Neural cell (in vitro differentiated cells): Measurements from ENCODE around the gene HDGFL2. TPM values are rescaled to one million over a fixed set of nuclear protein-coding genes. Genes with fewer than 3 reads are reported as not detected.

Source experiments
- H2AFZ ChIP-seq: fragments of 200-600, 300-800 bp; sonication (generic), shearing (Covaris generic); 2 replicates; pipeline ENCODE4 v1.6.0; 2014; ENCODE audit warnings: low read depth, mild to moderate bottlenecking, antibody characterized with exemption, low read length, moderate library complexity
- H3F3A ChIP-seq: fragments of 200-600 bp; shearing (Covaris generic); 2 replicates; pipeline ENCODE4 v1.6.1; 2016; ENCODE audit warnings: mild to moderate bottlenecking, moderate library complexity, mixed read lengths, antibody characterized with exemption, low read length; ENCODE audit not compliant: insufficient read depth, poor library complexity, severe bottlenecking
- H3K27ac ChIP-seq: fragments of 200-600, 300-800 bp; sonication (generic), shearing (Covaris generic); 2 replicates; pipeline ENCODE4 v1.5.1; 2014; ENCODE audit warnings: mild to moderate bottlenecking, low read length, moderate library complexity
- H3K27me3 ChIP-seq: fragments of 300-800, 200-600 bp; sonication (generic), shearing (Covaris generic); 2 replicates; pipeline ENCODE4 v1.6.0; 2014; ENCODE audit warnings: mild to moderate bottlenecking, low read depth, low read length, moderate library complexity; ENCODE audit not compliant: insufficient read depth
- H3K36me3 ChIP-seq: fragments of 300-800, 200-600 bp; sonication (generic), shearing (Covaris generic); 2 replicates; pipeline ENCODE4 v1.5.1; 2014; ENCODE audit warnings: mild to moderate bottlenecking, antibody characterized with exemption, low read length, moderate library complexity; ENCODE audit not compliant: insufficient read depth
- H3K4me2 ChIP-seq: fragments of 300-800, 200-600 bp; sonication (generic), shearing (Covaris generic); 2 replicates; pipeline ENCODE4 v1.6.0; 2014; ENCODE audit warnings: mild to moderate bottlenecking, low read length
- H3K4me3 ChIP-seq: fragments of 300-800, 200-600 bp; sonication (generic), shearing (Covaris generic); 2 replicates; pipeline ENCODE4 v1.5.1; 2014; ENCODE audit warnings: mild to moderate bottlenecking, low read length, moderate library complexity
- H3K79me2 ChIP-seq: fragments of 200-600 bp; shearing (Covaris generic); replicated peaks from 2 replicates; pipeline ENCODE4 v1.6.0; 2014; ENCODE audit warnings: mild to moderate bottlenecking, low read length, moderate library complexity; ENCODE audit not compliant: insufficient read depth
- H3K9ac ChIP-seq: fragments of 300-800, 200-600 bp; sonication (generic), shearing (Covaris generic); 2 replicates; pipeline ENCODE4 v1.6.1; 2016; ENCODE audit warnings: mild to moderate bottlenecking, low read length, mixed read lengths
- H3K9me2 ChIP-seq: fragments of 200-600 bp; shearing (Covaris generic); 2 replicates; pipeline ENCODE4 v1.6.1; 2016; ENCODE audit warnings: mild to moderate bottlenecking, low read length, mixed read lengths; ENCODE audit not compliant: insufficient read depth
- H3K9me3 ChIP-seq: fragments of 200-600, 300-800 bp; sonication (generic), shearing (Covaris generic); 2 replicates; pipeline ENCODE4 v1.6.1; 2016; ENCODE audit warnings: mild to moderate bottlenecking, mixed run types, low read length, moderate library complexity, mixed read lengths
- H4K20me1 ChIP-seq: fragments of 200-600 bp; shearing (Covaris generic); 2 replicates; pipeline ENCODE4 v1.6.1; 2016; ENCODE audit warnings: mild to moderate bottlenecking, mixed run types; ENCODE audit not compliant: insufficient read depth
- EP300 ChIP-seq: fragments of 450-650 bp; conservative IDR thresholded peaks from 2 replicates; pipeline ENCODE4 v1.6.1; 2014; ENCODE audit warnings: antibody characterized with exemption, mild to moderate bottlenecking, moderate library complexity; ENCODE audit not compliant: poor library complexity, severe bottlenecking
- EZH2 ChIP-seq: fragments of 200-600, 300-800 bp; shearing (Covaris generic), sonication (generic); IDR thresholded peaks from 2 replicates; pipeline ENCODE4 v1.6.1; 2014; ENCODE audit warnings: antibody characterized with exemption, low read length, borderline replicate concordance, mild to moderate bottlenecking; ENCODE audit not compliant: insufficient read depth, poor library complexity, severe bottlenecking
- MXI1 ChIP-seq: fragments of 450-650 bp; conservative IDR thresholded peaks from 2 replicates; pipeline ENCODE4 v1.6.1; 2014; ENCODE audit warnings: antibody characterized with exemption, mild to moderate bottlenecking; ENCODE audit not compliant: poor library complexity, severe bottlenecking
- POLR2AphosphoS5 ChIP-seq: IDR thresholded peaks from 2 replicates; pipeline ENCODE4 v1.6.1; 2012
- RAD21 ChIP-seq: fragments of 450-650 bp; conservative IDR thresholded peaks from 2 replicates; pipeline ENCODE4 v1.6.1; 2014; ENCODE audit warnings: antibody characterized with exemption, mild to moderate bottlenecking, moderate library complexity
- SMC3 ChIP-seq: fragments of 450-650 bp; conservative IDR thresholded peaks from 2 replicates; pipeline ENCODE4 v1.6.1; 2014; ENCODE audit warnings: antibody characterized with exemption, mild to moderate bottlenecking, moderate library complexity; ENCODE audit not compliant: poor library complexity
- TAF1 ChIP-seq: IDR thresholded peaks from 2 replicates; pipeline ENCODE4 v1.6.1; 2012; ENCODE audit warnings: low read depth
- polyA plus RNA-seq: library from polyadenylated mRNA; depleted of rRNA; stranded (reverse); fragments of >200 nt; gene quantifications from 2 replicates; pipeline ENCODE4 v1.2.3, GENCODE V29; 2014
- TF ChIP-seq, protein P1 (sequence below): fragments of 450-650 bp; IDR thresholded peaks from 2 replicates; pipeline ENCODE4 v1.5.1; 2014; ENCODE audit warnings: antibody characterized with exemption, mild to moderate bottlenecking, moderate library complexity; ENCODE audit not compliant: poor library complexity, severe bottlenecking
- TF ChIP-seq, protein P2 (sequence below): IDR thresholded peaks from 2 replicates; pipeline ENCODE4 v1.6.1; 2012; ENCODE audit warnings: borderline replicate concordance

HDGFL2 gene
- polyA plus RNA-seq, 1 donor from 2014 or later = 79.7 TPM

DNA sequence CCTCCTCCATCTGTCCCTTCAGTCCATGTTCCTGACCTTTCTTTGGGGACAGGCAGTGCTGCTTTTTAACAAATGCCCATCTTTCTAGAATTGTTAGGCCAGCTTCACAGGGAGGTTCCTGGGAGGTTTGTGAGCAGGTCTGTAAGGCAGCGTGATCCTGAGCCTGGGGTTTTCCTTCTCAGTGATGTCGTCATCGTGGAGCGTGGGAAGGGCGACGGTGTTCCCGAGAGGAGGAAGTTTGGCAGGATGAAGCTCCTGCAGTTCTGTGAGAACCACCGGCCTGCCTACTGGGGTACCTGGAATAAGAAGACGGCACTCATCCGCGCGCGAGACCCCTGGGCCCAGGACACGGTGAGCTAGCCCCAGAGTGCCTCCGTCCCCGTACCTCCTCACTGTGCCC lies 42.8 kb upstream of the HDGFL2 start:
- no peaks in the 10 kb centered on the region for H3K27me3 ChIP-seq
- TF ChIP-seq RAD21 (no peak), EP300 (no peak), SMC3 (no peak), EZH2 (no peak), POLR2AphosphoS5 (no peak), TAF1 (no peak)
- TF ChIP-seq, protein P1, sequence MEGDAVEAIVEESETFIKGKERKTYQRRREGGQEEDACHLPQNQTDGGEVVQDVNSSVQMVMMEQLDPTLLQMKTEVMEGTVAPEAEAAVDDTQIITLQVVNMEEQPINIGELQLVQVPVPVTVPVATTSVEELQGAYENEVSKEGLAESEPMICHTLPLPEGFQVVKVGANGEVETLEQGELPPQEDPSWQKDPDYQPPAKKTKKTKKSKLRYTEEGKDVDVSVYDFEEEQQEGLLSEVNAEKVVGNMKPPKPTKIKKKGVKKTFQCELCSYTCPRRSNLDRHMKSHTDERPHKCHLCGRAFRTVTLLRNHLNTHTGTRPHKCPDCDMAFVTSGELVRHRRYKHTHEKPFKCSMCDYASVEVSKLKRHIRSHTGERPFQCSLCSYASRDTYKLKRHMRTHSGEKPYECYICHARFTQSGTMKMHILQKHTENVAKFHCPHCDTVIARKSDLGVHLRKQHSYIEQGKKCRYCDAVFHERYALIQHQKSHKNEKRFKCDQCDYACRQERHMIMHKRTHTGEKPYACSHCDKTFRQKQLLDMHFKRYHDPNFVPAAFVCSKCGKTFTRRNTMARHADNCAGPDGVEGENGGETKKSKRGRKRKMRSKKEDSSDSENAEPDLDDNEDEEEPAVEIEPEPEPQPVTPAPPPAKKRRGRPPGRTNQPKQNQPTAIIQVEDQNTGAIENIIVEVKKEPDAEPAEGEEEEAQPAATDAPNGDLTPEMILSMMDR = no peak
- TF ChIP-seq, protein P2, sequence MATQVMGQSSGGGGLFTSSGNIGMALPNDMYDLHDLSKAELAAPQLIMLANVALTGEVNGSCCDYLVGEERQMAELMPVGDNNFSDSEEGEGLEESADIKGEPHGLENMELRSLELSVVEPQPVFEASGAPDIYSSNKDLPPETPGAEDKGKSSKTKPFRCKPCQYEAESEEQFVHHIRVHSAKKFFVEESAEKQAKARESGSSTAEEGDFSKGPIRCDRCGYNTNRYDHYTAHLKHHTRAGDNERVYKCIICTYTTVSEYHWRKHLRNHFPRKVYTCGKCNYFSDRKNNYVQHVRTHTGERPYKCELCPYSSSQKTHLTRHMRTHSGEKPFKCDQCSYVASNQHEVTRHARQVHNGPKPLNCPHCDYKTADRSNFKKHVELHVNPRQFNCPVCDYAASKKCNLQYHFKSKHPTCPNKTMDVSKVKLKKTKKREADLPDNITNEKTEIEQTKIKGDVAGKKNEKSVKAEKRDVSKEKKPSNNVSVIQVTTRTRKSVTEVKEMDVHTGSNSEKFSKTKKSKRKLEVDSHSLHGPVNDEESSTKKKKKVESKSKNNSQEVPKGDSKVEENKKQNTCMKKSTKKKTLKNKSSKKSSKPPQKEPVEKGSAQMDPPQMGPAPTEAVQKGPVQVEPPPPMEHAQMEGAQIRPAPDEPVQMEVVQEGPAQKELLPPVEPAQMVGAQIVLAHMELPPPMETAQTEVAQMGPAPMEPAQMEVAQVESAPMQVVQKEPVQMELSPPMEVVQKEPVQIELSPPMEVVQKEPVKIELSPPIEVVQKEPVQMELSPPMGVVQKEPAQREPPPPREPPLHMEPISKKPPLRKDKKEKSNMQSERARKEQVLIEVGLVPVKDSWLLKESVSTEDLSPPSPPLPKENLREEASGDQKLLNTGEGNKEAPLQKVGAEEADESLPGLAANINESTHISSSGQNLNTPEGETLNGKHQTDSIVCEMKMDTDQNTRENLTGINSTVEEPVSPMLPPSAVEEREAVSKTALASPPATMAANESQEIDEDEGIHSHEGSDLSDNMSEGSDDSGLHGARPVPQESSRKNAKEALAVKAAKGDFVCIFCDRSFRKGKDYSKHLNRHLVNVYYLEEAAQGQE = no peak
- no peak overlapping the region for H3K4me3 ChIP-seq

DNA sequence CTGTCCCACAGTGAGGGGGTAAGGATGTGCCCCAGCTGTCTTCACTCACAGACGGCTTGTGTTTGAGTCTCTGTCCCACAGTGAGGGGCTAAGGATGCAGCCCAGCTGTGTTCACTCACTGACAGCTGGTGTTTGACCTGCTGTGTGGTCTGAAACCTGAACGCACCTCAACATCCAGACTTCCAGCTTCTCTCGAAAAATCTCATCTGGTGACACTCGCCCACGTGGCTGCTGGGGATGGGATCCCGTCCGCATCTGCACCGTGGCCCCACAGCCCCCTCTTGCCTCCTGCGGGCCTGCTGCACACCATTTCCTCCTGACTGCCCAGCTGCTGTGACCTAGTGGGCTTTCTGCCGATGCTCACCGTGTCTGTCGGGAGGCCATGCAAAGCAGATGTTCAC lies 42.3 kb upstream of the HDGFL2 start:
- Histone ChIP-seq H3F3A (no peaks in the 10 kb centered on the region), H3K27ac (no peak overlapping the region), H3K9me2 (no peaks in the 10 kb centered on the region), H3K79me2 (no peaks in the 10 kb centered on the region), H3K9ac (no peak overlapping the region), H3K4me3 (no peak overlapping the region), H2AFZ (no peak overlapping the region), H3K36me3 (no peaks in the 10 kb centered on the region), H3K9me3 (no peaks in the 10 kb centered on the region), H3K27me3 (no peaks in the 10 kb centered on the region), H4K20me1 (no peaks in the 10 kb centered on the region), H3K4me2 (no peak overlapping the region)
- TF ChIP-seq, protein P2 = no peak
- no peak for TF ChIP-seq TAF1
- TF ChIP-seq EZH2 = no peak
- no peak for TF ChIP-seq SMC3
- no peak for TF ChIP-seq MXI1
- no peak for TF ChIP-seq EP300
- TF ChIP-seq RAD21 = no peak
- TF ChIP-seq, protein P1 = no peak
- no peak for TF ChIP-seq POLR2AphosphoS5

More for the DNA sequence above, 42.8 kb upstream of the HDGFL2 start:
- Histone ChIP-seq H3F3A (no peaks in the 10 kb centered on the region), H3K4me2 (no peak overlapping the region), H2AFZ (no peak overlapping the region), H3K27ac (no peak overlapping the region), H3K9ac (no peak overlapping the region), H3K9me3 (no peaks in the 10 kb centered on the region), H3K9me2 (no peaks in the 10 kb centered on the region), H3K36me3 (no peaks in the 10 kb centered on the region), H3K79me2 (no peaks in the 10 kb centered on the region), H4K20me1 (no peaks in the 10 kb centered on the region)
